Kidney epithelial cell (primary cell): ENCODE data around the gene LRRC45. TPM values are rescaled to one million over a fixed set of nuclear protein-coding genes. Genes with fewer than 3 reads are reported as not detected.

Source experiments
- DNase-seq: peaks from one replicate; pipeline ENCODE4 v3.0.0-alpha.2; 2010; ENCODE audit warnings: low read depth
- H3K27me3 ChIP-seq: 2 replicates; pipeline ENCODE4 v1.6.0; 2011; ENCODE audit warnings: low read length; ENCODE audit not compliant: control insufficient read depth, insufficient read depth
- H3K36me3 ChIP-seq: 2 replicates; pipeline ENCODE4 v1.5.1; 2011; ENCODE audit warnings: low read length; ENCODE audit not compliant: control insufficient read depth, insufficient read depth
- H3K4me3 ChIP-seq: 2 replicates; pipeline ENCODE4 v1.5.1; 2011; ENCODE audit warnings: low read depth, mild to moderate bottlenecking, control low read depth, low read length
- CTCF ChIP-seq: IDR thresholded peaks from 2 replicates; pipeline ENCODE4 v1.5.1; 2011; ENCODE audit warnings: mild to moderate bottlenecking, moderate library complexity, low read length, control low read depth, inconsistent platforms; ENCODE audit not compliant: insufficient read depth, poor library complexity, severe bottlenecking
- total RNA-seq: library from RNA; depleted of rRNA; stranded (reverse); fragments of >200 nt; gene quantifications from 2 replicates; pipeline ENCODE4 v1.2.3, GENCODE V29; 2015

LRRC45 gene
- total RNA-seq, 1 donor from 2014 or later: 16.1 TPM

- no peaks in the 10 kb centered on the region for H3K36me3 ChIP-seq
- no peak for TF ChIP-seq CTCF
- no peak for DNase-seq
- H3K27me3 ChIP-seq: no peaks in the 10 kb centered on the region
- no peak overlapping the region for H3K4me3 ChIP-seq
These were observed 1.8 kb downstream of the LRRC45 start for GRCh38 chr17:82024859-82025258.

GRCh38 chr17:82025401-82026107 lies 2.4 kb downstream of the LRRC45 start:
- H3K4me3 ChIP-seq: no peak overlapping the region
- H3K36me3 ChIP-seq: no peaks in the 10 kb centered on the region
- H3K27me3 ChIP-seq: no peaks in the 10 kb centered on the region
- TF ChIP-seq CTCF: no peak
- DNase-seq: no peak

- no peaks in the 10 kb centered on the region for H3K36me3 ChIP-seq
- no peak for DNase-seq
- H3K27me3 ChIP-seq: peaks cover 3% of the 10 kb centered on the region
- no peak for TF ChIP-seq CTCF
- H3K4me3 ChIP-seq: no peak overlapping the region
These were observed 5.1 kb downstream of the LRRC45 start for GRCh38 chr17:82028246-82028645.

- TF ChIP-seq CTCF: no peak
- no peak for DNase-seq
- no peak overlapping the region for H3K4me3 ChIP-seq
- no peaks in the 10 kb centered on the region for H3K36me3 ChIP-seq
- H3K27me3 ChIP-seq: peaks cover 3% of the 10 kb centered on the region
These were observed 5.9 kb downstream of the LRRC45 start for GRCh38 chr17:82028966-82029365.

GRCh38 chr17:82029391-82029790 lies 6.3 kb downstream of the LRRC45 start:
- H3K27me3 ChIP-seq: peaks cover 3% of the 10 kb centered on the region

More at GRCh38 chr17:82029391-82029790, 6.3 kb downstream of the LRRC45 start:
- no peak for DNase-seq
- no peaks in the 10 kb centered on the region for H3K36me3 ChIP-seq
- H3K4me3 ChIP-seq: no peak overlapping the region
- no peak for TF ChIP-seq CTCF
